ENCODE data around the gene DDAH2. TPM values are rescaled to one million over a fixed set of nuclear protein-coding genes. Genes with fewer than 3 reads are reported as not detected.

The DDAH2 gene
- total RNA-seq, 1 experiment from 2014 or later = 214 TPM

- DNase-seq (ENCODE audit: low read depth) = no peak
- in situ Hi-C loops (cut with HindIII; ENCODE audit: low pct_unique_long_range_greater_than_20kb, low sequenced_read_pairs) = no loop called here
Measured at GRCh38 chr6:31762878-31763618, 33.9 kb upstream of the DDAH2 start.

DNA sequence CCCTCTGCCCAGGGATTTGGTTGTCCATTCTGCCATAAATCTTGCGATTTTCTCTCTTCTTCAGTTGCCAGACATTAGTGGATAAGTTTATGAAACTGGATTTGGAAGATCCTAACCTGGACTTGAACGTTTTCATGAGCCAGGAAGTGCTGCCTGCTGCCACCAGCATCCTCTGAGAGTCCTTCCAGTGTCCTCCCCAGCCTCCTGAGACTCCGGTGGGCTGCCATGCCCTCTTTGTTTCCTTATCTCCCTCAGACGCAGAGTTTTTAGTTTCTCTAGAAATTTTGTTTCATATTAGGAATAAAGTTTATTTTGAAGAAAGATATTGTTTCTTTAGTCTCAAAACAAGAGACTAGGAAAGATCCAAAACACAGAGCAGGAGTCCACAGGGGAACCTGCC, 33.3 kb upstream of the DDAH2 start, which contains the start of gene SAPCD1:
Gene SAPCD1, plus strand, starts transcription at position 301 of the 400 bp plus-strand sequence. CDS start 399 bp downstream, outside the sequence.
- in situ Hi-C loops (cut with HindIII; ENCODE audit: low pct_unique_long_range_greater_than_20kb, low sequenced_read_pairs) = no loop called here
- no peak for DNase-seq (ENCODE audit: low read depth)

DNA sequence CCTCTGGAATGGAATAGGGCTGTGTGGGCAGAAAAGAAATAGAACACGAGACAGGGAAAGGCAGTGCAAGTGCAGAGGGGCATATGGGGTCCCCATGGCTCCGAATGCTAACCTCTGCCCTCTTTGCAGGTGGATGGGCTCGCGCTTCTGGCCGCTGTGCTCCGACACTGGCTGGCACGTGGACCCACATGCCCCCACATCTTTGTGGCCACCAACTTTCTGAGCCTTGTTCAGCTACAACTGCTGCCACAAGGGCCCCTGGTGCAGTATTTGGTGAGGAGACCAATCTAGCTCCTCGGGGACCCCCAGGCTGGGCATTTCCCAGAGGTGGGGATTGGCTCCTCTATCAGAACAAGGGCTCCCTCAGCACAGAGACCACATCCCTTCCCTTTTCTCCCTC, 32.2 kb upstream of the DDAH2 start:
- in situ Hi-C loops (cut with HindIII; ENCODE audit: low pct_unique_long_range_greater_than_20kb, low sequenced_read_pairs) = no loop called here
- DNase-seq (ENCODE audit: low read depth) = no peak

- no peak for DNase-seq (ENCODE audit: low read depth)
- in situ Hi-C loops (cut with HindIII; ENCODE audit: low pct_unique_long_range_greater_than_20kb, low sequenced_read_pairs) = no loop called here
Measured at GRCh38 chr6:31760790-31761189, 31.7 kb upstream of the DDAH2 start.

GRCh38 chr6:31758281-31758680, 29.2 kb upstream of the DDAH2 start:
- in situ Hi-C loops (cut with HindIII; ENCODE audit: low pct_unique_long_range_greater_than_20kb, low sequenced_read_pairs) = no loop called here
- no peak for DNase-seq (ENCODE audit: low read depth)

- no peak for DNase-seq (ENCODE audit: low read depth)
- in situ Hi-C loops (cut with HindIII; ENCODE audit: low pct_unique_long_range_greater_than_20kb, low sequenced_read_pairs) = no loop called here
Measured at GRCh38 chr6:31752739-31753319, 23.7 kb upstream of the DDAH2 start.

DNA sequence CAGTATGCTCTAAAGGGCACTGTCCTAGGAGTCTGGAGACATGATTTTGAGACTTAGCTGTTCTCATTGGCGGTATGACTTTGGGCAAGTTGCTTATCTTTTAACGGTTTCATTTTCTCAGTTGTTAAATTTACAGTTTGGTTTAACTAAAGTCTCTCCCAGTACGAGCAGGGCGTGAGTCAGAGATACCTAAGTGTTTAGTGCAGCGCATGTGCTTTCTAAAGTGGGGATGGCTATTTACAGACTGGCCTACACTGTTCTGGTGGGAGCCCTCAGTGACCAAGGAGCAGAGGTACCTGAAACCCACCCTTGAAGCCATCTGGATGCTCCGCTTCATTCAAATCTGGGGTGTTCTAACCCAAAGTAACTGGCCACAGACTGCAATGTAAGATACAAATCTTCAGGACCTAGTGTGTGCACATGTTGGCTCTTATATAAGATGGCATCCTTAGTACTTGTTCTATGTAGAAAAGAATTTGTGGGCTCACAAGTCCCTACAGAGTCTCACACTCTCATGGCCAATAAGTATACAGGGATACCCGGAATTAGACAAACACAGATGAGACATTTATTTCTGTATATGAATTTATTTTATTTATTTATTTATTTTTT, 21.4 kb upstream of the DDAH2 start:
- DNase-seq (ENCODE audit: low read depth) = no peak
- in situ Hi-C loops (cut with HindIII; ENCODE audit: low pct_unique_long_range_greater_than_20kb, low sequenced_read_pairs) = no loop called here

DNA sequence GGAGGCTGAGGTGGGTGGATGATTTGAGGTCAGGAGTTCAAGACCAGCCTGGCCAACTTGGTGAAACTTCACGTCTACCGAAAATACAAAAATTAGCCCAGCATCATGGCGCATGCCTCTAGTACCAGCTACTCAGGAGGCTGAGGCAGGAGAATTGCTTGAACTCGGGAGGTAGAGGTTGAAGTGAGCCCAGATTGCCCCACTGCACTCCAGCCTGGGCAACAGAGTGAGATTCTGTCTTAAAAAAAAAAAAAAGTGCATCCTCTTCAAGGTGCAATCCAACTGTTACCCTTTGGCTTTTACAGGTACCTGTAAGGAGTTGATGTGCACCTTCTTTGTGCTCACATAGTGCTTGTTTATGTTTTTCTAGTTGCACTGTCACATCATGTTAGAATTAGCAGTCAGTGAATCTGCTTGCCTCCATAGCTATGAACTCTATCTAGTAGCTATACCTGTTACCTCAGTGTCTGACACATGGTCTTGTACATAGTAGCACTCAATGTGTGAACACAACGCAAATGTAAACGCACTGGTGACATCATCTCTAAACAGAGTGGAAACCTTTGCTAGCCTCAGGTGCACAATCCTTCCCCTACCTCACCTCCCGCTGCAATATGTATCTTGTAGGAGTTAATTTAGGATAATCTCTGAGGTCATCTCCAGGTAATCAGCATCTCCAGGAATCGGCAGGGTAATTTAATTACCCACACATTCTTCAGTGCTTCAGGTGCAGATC, 20.4 kb upstream of the DDAH2 start:
- no peak for DNase-seq (ENCODE audit: low read depth)
- in situ Hi-C loops (cut with HindIII; ENCODE audit: low pct_unique_long_range_greater_than_20kb, low sequenced_read_pairs) = no loop called here

DNA sequence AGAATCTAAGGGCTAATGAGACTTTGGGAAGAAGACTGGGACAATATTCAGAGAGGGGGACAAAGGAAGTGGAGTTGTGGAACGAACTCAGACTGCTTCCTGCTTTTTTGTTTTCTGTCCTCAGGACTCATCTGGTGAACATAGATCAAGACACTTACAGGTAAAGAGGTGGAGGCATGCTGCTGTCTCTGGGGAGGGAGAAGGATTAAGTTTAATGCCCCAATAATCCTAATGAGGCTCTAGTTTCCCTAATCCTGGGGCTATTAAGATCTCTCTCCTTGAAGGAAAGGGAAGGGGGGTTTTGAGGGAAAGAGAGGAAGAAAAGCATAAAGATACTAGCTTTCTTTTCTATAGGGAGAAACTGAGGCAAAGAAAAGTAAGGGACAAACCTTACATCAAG, 15.3 kb upstream of the DDAH2 start:
- in situ Hi-C loops (cut with HindIII; ENCODE audit: low pct_unique_long_range_greater_than_20kb, low sequenced_read_pairs) = no loop called here
- no peak for DNase-seq (ENCODE audit: low read depth)

DNA sequence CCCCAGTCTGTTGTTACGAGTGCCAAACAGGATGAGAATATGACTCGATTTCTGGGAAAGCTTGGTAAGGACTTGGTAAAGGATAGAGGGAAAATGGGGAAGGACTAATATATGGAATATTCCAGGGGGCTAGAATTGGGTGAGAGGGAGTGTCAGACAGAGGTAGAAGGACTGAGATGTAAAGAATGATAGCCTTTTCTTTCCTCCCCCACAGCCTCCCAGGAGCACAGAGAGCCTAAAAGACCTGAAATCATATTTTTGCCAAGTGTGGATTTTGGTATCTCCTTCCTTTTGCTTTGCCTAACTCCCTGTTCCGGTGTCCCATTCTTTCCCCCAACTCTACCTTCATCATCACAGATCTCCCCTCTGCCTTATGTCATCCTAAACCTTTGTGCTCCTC, 13.8 kb upstream of the DDAH2 start:
- in situ Hi-C loops (cut with HindIII; ENCODE audit: low pct_unique_long_range_greater_than_20kb, low sequenced_read_pairs) = no loop called here
- no peak for DNase-seq (ENCODE audit: low read depth)

- in situ Hi-C loops (cut with HindIII; ENCODE audit: low pct_unique_long_range_greater_than_20kb, low sequenced_read_pairs) = no loop called here
- no peak for DNase-seq (ENCODE audit: low read depth)
Measured at GRCh38 chr6:31741815-31742214, 12.7 kb upstream of the DDAH2 start.

GRCh38 chr6:31740397-31741223, 11.5 kb upstream of the DDAH2 start:
- in situ Hi-C loops (cut with HindIII; ENCODE audit: low pct_unique_long_range_greater_than_20kb, low sequenced_read_pairs) = no loop called here
- DNase-seq (ENCODE audit: low read depth) = peak; percentile 63

GRCh38 chr6:31739639-31740396, 10.7 kb upstream of the DDAH2 start, which contains the start of gene MSH5:
MSH5 (plus strand) TSS chr6:31740005; CDS start chr6:31740467, 462 bp downstream.
- in situ Hi-C loops (cut with HindIII; ENCODE audit: low pct_unique_long_range_greater_than_20kb, low sequenced_read_pairs) = no loop called here
- peak; percentile 100 for DNase-seq (ENCODE audit: low read depth)

GRCh38 chr6:31737991-31738979, 9.2 kb upstream of the DDAH2 start:
- DNase-seq (ENCODE audit: low read depth) = peak; percentile 92
- in situ Hi-C loops (cut with HindIII; ENCODE audit: low pct_unique_long_range_greater_than_20kb, low sequenced_read_pairs) = no loop called here

DNA sequence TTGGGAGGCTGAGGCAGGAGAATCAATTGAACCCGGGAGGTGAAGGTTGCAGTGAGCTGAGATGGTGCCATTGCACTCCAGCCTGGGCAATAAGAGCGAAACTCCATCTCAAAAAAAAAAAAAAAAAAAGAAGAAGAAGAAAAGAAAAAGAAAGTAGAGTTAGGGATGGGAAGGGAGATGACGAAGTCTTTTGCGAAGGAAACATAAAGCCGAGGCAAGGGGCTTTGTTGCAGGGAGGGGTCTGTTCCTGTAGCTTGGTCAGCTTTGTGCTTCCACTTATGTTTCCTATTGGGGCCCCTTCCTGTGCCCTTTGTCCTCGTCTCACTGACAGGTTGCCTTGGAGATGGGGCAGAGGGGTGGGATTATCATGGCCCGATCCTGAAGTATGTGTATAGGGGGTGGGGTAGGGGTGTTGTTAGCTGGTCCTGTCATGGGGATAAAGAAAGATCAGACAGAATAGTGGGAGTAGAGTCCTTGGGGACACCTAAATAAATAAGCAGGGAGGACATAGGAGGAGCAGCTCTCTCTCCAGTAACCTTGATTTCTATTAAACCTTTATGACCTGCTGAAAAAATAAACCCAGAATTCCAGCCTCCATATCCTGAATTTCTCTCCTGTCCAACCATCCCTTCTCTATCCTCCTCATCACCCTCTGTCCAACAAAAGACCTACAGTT, 8.4 kb upstream of the DDAH2 start:
- DNase-seq (ENCODE audit: low read depth) = no peak
- in situ Hi-C loops (cut with HindIII; ENCODE audit: low pct_unique_long_range_greater_than_20kb, low sequenced_read_pairs) = no loop called here

DNA sequence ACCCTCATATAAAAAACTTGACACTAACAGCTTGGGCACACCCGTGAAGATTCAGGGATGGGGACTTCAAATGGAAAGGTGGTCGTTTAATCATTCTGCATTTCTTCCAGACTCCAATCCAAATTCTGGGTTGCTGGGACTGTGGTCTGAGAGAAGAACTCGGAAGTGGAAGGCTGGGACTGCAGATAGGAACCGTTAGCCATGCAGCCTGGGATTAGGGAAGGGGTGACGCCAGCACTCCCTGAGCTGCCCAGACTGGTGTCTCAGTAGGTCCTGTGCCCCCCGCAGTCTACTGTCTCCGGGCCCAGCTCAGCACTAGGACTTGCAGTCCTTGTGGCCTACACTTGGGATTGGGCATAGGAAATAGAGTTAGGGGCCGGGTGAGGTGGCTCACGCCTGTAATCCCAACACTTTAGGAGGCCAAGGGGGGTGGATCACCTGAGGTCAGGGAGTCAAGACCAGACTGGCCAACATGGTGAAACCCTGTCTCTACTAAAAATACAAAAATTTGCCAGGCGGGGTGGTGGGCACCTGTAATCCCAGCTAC, 7.7 kb upstream of the DDAH2 start:
- in situ Hi-C loops (cut with HindIII; ENCODE audit: low pct_unique_long_range_greater_than_20kb, low sequenced_read_pairs) = no loop called here
- no peak for DNase-seq (ENCODE audit: low read depth)
